Neural cell (in vitro differentiated cells): ENCODE data around the gene PXK. TPM values are rescaled to one million over a fixed set of nuclear protein-coding genes. Genes with fewer than 3 reads are reported as not detected.

Experiments used
- H2AFZ ChIP-seq: fragments of 200-600, 300-800 bp; sonication (generic), shearing (Covaris generic); 2 replicates; pipeline ENCODE4 v1.6.0; 2014; ENCODE audit warnings: low read depth, mild to moderate bottlenecking, antibody characterized with exemption, low read length, moderate library complexity
- H3F3A ChIP-seq: fragments of 200-600 bp; shearing (Covaris generic); 2 replicates; pipeline ENCODE4 v1.6.1; 2016; ENCODE audit warnings: mild to moderate bottlenecking, moderate library complexity, mixed read lengths, antibody characterized with exemption, low read length; ENCODE audit not compliant: insufficient read depth, poor library complexity, severe bottlenecking
- H3K27ac ChIP-seq: fragments of 200-600, 300-800 bp; sonication (generic), shearing (Covaris generic); 2 replicates; pipeline ENCODE4 v1.5.1; 2014; ENCODE audit warnings: mild to moderate bottlenecking, low read length, moderate library complexity
- H3K27me3 ChIP-seq: fragments of 300-800, 200-600 bp; sonication (generic), shearing (Covaris generic); 2 replicates; pipeline ENCODE4 v1.6.0; 2014; ENCODE audit warnings: mild to moderate bottlenecking, low read depth, low read length, moderate library complexity; ENCODE audit not compliant: insufficient read depth
- H3K36me3 ChIP-seq: fragments of 300-800, 200-600 bp; sonication (generic), shearing (Covaris generic); 2 replicates; pipeline ENCODE4 v1.5.1; 2014; ENCODE audit warnings: mild to moderate bottlenecking, antibody characterized with exemption, low read length, moderate library complexity; ENCODE audit not compliant: insufficient read depth
- H3K4me2 ChIP-seq: fragments of 300-800, 200-600 bp; sonication (generic), shearing (Covaris generic); 2 replicates; pipeline ENCODE4 v1.6.0; 2014; ENCODE audit warnings: mild to moderate bottlenecking, low read length
- H3K4me3 ChIP-seq: fragments of 300-800, 200-600 bp; sonication (generic), shearing (Covaris generic); 2 replicates; pipeline ENCODE4 v1.5.1; 2014; ENCODE audit warnings: mild to moderate bottlenecking, low read length, moderate library complexity
- H3K79me2 ChIP-seq: fragments of 200-600 bp; shearing (Covaris generic); replicated peaks from 2 replicates; pipeline ENCODE4 v1.6.0; 2014; ENCODE audit warnings: mild to moderate bottlenecking, low read length, moderate library complexity; ENCODE audit not compliant: insufficient read depth
- H3K9ac ChIP-seq: fragments of 300-800, 200-600 bp; sonication (generic), shearing (Covaris generic); 2 replicates; pipeline ENCODE4 v1.6.1; 2016; ENCODE audit warnings: mild to moderate bottlenecking, low read length, mixed read lengths
- H3K9me2 ChIP-seq: fragments of 200-600 bp; shearing (Covaris generic); 2 replicates; pipeline ENCODE4 v1.6.1; 2016; ENCODE audit warnings: mild to moderate bottlenecking, low read length, mixed read lengths; ENCODE audit not compliant: insufficient read depth
- H3K9me3 ChIP-seq: fragments of 200-600, 300-800 bp; sonication (generic), shearing (Covaris generic); 2 replicates; pipeline ENCODE4 v1.6.1; 2016; ENCODE audit warnings: mild to moderate bottlenecking, mixed run types, low read length, moderate library complexity, mixed read lengths
- H4K20me1 ChIP-seq: fragments of 200-600 bp; shearing (Covaris generic); 2 replicates; pipeline ENCODE4 v1.6.1; 2016; ENCODE audit warnings: mild to moderate bottlenecking, mixed run types; ENCODE audit not compliant: insufficient read depth
- EP300 ChIP-seq: fragments of 450-650 bp; conservative IDR thresholded peaks from 2 replicates; pipeline ENCODE4 v1.6.1; 2014; ENCODE audit warnings: antibody characterized with exemption, mild to moderate bottlenecking, moderate library complexity; ENCODE audit not compliant: poor library complexity, severe bottlenecking
- EZH2 ChIP-seq: fragments of 200-600, 300-800 bp; shearing (Covaris generic), sonication (generic); IDR thresholded peaks from 2 replicates; pipeline ENCODE4 v1.6.1; 2014; ENCODE audit warnings: antibody characterized with exemption, low read length, borderline replicate concordance, mild to moderate bottlenecking; ENCODE audit not compliant: insufficient read depth, poor library complexity, severe bottlenecking
- MXI1 ChIP-seq: fragments of 450-650 bp; conservative IDR thresholded peaks from 2 replicates; pipeline ENCODE4 v1.6.1; 2014; ENCODE audit warnings: antibody characterized with exemption, mild to moderate bottlenecking; ENCODE audit not compliant: poor library complexity, severe bottlenecking
- POLR2AphosphoS5 ChIP-seq: IDR thresholded peaks from 2 replicates; pipeline ENCODE4 v1.6.1; 2012
- RAD21 ChIP-seq: fragments of 450-650 bp; conservative IDR thresholded peaks from 2 replicates; pipeline ENCODE4 v1.6.1; 2014; ENCODE audit warnings: antibody characterized with exemption, mild to moderate bottlenecking, moderate library complexity
- SMC3 ChIP-seq: fragments of 450-650 bp; conservative IDR thresholded peaks from 2 replicates; pipeline ENCODE4 v1.6.1; 2014; ENCODE audit warnings: antibody characterized with exemption, mild to moderate bottlenecking, moderate library complexity; ENCODE audit not compliant: poor library complexity
- TAF1 ChIP-seq: IDR thresholded peaks from 2 replicates; pipeline ENCODE4 v1.6.1; 2012; ENCODE audit warnings: low read depth
- polyA plus RNA-seq: library from polyadenylated mRNA; depleted of rRNA; stranded (reverse); fragments of >200 nt; gene quantifications from 2 replicates; pipeline ENCODE4 v1.2.3, GENCODE V29; 2014
- TF ChIP-seq, protein P1 (sequence below): IDR thresholded peaks from 2 replicates; pipeline ENCODE4 v1.6.1; 2012; ENCODE audit warnings: borderline replicate concordance
- TF ChIP-seq, protein P2 (sequence below): fragments of 450-650 bp; IDR thresholded peaks from 2 replicates; pipeline ENCODE4 v1.5.1; 2014; ENCODE audit warnings: antibody characterized with exemption, mild to moderate bottlenecking, moderate library complexity; ENCODE audit not compliant: poor library complexity, severe bottlenecking

The PXK gene
- polyA plus RNA-seq, 1 donor from 2014 or later, result 37.7 TPM

DNA sequence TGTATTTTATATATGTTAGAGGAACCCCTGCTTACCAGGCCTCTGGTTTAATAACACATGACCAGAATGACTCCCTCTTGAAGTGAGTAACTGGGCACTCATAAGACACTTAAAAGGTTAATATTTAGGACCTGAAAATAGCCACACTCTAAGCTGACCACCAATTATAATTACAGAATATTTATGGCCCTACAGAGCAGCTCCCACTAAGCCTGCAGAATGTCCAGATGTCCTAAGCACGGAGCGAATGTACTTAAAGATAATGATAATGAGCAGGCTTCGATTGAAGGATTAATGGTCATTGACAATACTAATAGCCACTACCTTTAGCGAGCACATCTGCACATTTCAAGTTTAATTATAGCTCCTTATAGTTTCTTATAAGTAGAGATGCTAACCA lies 136.4 kb downstream of the PXK start:
- H4K20me1 ChIP-seq, result no peaks in the 10 kb centered on the region
- TF ChIP-seq POLR2AphosphoS5 (no peak), SMC3 (no peak), TAF1 (no peak), EZH2 (no peak), EP300 (no peak), RAD21 (no peak), MXI1 (no peak)
- TF ChIP-seq, protein P1, sequence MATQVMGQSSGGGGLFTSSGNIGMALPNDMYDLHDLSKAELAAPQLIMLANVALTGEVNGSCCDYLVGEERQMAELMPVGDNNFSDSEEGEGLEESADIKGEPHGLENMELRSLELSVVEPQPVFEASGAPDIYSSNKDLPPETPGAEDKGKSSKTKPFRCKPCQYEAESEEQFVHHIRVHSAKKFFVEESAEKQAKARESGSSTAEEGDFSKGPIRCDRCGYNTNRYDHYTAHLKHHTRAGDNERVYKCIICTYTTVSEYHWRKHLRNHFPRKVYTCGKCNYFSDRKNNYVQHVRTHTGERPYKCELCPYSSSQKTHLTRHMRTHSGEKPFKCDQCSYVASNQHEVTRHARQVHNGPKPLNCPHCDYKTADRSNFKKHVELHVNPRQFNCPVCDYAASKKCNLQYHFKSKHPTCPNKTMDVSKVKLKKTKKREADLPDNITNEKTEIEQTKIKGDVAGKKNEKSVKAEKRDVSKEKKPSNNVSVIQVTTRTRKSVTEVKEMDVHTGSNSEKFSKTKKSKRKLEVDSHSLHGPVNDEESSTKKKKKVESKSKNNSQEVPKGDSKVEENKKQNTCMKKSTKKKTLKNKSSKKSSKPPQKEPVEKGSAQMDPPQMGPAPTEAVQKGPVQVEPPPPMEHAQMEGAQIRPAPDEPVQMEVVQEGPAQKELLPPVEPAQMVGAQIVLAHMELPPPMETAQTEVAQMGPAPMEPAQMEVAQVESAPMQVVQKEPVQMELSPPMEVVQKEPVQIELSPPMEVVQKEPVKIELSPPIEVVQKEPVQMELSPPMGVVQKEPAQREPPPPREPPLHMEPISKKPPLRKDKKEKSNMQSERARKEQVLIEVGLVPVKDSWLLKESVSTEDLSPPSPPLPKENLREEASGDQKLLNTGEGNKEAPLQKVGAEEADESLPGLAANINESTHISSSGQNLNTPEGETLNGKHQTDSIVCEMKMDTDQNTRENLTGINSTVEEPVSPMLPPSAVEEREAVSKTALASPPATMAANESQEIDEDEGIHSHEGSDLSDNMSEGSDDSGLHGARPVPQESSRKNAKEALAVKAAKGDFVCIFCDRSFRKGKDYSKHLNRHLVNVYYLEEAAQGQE, result no peak
- TF ChIP-seq, protein P2, sequence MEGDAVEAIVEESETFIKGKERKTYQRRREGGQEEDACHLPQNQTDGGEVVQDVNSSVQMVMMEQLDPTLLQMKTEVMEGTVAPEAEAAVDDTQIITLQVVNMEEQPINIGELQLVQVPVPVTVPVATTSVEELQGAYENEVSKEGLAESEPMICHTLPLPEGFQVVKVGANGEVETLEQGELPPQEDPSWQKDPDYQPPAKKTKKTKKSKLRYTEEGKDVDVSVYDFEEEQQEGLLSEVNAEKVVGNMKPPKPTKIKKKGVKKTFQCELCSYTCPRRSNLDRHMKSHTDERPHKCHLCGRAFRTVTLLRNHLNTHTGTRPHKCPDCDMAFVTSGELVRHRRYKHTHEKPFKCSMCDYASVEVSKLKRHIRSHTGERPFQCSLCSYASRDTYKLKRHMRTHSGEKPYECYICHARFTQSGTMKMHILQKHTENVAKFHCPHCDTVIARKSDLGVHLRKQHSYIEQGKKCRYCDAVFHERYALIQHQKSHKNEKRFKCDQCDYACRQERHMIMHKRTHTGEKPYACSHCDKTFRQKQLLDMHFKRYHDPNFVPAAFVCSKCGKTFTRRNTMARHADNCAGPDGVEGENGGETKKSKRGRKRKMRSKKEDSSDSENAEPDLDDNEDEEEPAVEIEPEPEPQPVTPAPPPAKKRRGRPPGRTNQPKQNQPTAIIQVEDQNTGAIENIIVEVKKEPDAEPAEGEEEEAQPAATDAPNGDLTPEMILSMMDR, result no peak
- H3K9me2 ChIP-seq, result no peaks in the 10 kb centered on the region

DNA sequence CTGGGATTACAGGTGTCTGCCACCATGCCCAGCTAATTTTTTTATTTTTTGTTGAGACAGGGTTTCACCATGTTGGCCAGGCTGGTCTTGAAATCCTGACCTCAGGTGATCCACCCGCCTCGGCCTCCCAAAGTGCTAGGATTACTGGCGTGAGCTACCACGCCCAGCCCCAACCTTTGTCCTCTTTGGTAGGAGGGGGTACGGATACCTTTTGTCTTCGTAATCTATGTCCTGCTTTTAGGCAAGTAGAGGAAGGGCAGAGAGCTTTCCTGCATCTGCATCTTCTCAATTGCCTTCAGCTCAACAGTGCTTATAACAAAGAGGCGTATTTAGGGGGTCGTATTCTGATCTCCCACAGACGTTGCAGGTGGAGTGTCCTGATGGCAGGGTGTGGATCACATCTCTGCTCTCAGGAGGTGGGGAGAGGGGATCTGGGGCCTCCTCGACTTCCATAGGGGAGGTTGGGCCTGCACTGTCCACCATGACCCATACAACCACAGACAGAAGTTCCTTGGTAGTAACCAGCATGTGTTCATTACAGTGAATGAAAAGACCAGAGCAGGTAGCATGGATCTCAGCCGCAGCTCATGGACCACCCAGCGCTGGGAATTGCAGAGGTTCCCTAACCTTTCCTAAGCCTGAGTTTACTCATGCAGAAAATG lies 137.8 kb downstream of the PXK start:
- H3K4me3 ChIP-seq, result no peak overlapping the region
- H3K79me2 ChIP-seq, result no peaks in the 10 kb centered on the region
- no peaks in the 10 kb centered on the region for H3K36me3 ChIP-seq
- H3F3A ChIP-seq, result no peaks in the 10 kb centered on the region
- H3K9ac ChIP-seq, result no peak overlapping the region
- no peaks in the 10 kb centered on the region for H3K27me3 ChIP-seq
- no peak overlapping the region for H2AFZ ChIP-seq
- H3K4me2 ChIP-seq, result no peak overlapping the region
- H3K9me2 ChIP-seq, result no peaks in the 10 kb centered on the region
- TF ChIP-seq MXI1 (no peak), EP300 (no peak), POLR2AphosphoS5 (no peak), EZH2 (no peak), RAD21 (no peak), TAF1 (no peak), SMC3 (no peak)
- TF ChIP-seq, protein P1, result no peak
- TF ChIP-seq, protein P2, result no peak
- H3K27ac ChIP-seq, result no peak overlapping the region
- H4K20me1 ChIP-seq, result no peaks in the 10 kb centered on the region
- no peaks in the 10 kb centered on the region for H3K9me3 ChIP-seq

More for the DNA sequence above, 136.4 kb downstream of the PXK start:
- no peaks in the 10 kb centered on the region for H3K27me3 ChIP-seq
- no peak overlapping the region for H3K4me2 ChIP-seq
- no peaks in the 10 kb centered on the region for H3F3A ChIP-seq
- H3K27ac ChIP-seq, result no peak overlapping the region
- H3K4me3 ChIP-seq, result no peak overlapping the region
- H2AFZ ChIP-seq, result no peak overlapping the region
- H3K9ac ChIP-seq, result no peak overlapping the region
- H3K9me3 ChIP-seq, result no peaks in the 10 kb centered on the region
- no peaks in the 10 kb centered on the region for H3K36me3 ChIP-seq
- H3K79me2 ChIP-seq, result no peaks in the 10 kb centered on the region
